Central memory CD4-positive, alpha-beta T cell (primary cell): ENCODE measurements around the gene SLC40A1.

Experiments
- DNase-seq: peaks from one replicate; pipeline ENCODE4 v3.0.0; 2022

Gene SLC40A1

DNA sequence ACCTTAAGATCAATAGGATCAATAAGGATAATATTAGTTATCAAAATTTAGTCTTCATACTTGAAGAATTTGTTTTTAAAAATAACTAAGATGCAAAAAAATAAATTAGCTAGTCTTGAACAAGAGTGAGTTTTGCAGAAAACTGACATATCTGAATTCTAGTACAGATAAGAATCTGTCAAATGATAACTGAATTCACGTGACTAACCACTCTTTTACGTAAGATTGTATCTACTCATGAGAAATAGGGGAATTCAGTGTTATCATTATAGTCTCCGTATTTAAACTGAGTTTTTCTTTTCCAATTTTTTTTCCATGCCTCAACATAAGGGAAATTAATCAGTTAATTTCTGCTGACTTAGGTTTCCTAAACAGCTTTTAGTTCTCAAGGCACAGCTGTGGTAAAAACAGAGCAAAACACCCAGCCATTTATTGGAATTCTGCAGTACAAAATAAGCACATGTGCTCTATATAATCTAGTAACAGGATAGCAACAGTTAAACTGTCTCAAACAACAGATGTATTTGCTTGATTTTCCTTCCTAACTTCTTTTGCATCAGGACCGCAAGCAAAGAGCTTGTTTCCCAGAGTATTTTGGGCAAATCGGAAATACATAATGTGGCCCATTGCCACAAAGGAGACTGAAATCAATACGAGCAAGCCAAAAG lies 19.1 kb downstream of the SLC40A1 start:
- DNase-seq, result no peak

DNA sequence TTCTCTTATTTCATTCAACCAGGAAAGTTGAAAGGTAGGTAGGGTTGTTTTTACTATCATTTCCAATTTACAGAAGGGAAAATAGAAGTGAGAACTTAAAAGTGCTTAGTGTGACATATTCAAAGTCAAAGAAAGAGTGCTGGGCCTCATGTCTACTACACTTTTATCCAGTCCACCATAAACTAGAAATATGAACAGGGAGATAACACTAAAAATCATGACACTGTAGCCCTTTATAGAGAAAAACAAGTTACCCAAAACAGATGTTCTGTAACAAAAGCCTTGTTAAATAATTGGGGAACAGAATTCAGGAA lies 20.4 kb downstream of the SLC40A1 start:
- DNase-seq, result no peak

DNA sequence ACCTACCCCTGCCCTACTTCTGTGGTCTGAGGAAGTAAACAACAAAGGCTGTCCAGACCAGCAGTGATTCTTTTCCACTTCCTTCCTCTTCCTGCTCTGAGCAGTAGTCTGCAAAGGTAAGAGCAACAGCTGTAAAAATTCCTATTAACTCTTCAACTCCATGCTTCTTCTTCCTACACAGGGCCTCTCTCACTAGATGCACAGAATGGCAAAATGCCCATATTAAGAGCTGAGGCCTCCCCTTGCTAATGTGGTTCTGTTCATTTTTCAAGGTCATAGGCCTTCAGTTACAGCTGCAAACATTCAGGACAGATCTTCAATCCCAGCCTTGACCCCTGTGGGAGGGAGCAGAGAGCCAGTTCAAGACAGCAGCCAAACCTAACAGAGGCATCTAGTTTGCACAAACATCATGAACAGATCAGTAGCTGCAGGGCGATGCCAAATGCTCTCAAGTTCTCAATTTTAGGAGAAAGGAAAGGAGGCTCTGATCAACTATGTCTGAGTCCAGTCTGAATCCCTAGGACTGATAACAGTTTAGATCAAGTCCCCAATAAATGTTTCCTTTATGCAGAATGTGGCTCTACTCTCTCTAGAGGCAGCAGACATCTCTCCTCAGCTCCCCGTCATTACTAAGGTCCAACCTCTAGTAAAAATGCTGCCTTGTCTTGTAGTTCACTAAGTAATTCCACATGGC lies 20.9 kb downstream of the SLC40A1 start:
- DNase-seq, result no peak

DNA sequence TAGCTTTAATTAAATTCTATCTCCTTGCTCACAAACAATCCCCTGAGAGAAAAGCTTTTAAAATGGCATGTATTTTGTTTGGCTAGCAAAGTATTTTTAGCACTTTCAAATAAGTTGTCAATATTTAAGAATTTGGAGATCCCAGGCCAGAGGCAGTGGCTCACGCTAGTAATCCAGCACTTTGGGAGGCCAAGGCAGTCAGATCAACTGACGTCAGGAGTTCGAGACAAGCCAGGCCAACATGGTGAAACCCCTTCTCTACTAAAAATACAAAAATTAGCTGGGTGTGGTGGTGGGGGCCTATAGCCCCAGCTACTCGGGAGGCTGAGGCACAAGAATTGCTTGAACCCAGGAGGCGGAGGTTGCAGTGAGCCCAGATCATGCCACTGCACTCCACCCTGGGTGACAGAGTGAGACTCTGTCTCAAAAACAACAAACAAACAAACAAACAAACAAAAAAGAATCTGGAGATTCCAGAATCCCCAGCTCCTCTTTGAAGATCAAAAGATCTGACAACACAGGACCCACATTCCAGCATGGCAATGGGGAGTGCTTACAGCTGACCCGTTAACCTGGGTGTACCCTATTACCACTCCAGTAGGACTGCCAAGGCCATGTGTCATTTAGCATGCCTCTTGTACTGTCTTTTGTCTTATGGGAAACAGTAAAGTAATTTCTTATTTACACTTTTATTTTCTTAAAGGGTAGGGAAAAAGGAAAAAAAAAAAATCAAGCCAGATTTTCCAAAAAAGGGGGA lies 21.9 kb downstream of the SLC40A1 start:
- no peak for DNase-seq

DNA sequence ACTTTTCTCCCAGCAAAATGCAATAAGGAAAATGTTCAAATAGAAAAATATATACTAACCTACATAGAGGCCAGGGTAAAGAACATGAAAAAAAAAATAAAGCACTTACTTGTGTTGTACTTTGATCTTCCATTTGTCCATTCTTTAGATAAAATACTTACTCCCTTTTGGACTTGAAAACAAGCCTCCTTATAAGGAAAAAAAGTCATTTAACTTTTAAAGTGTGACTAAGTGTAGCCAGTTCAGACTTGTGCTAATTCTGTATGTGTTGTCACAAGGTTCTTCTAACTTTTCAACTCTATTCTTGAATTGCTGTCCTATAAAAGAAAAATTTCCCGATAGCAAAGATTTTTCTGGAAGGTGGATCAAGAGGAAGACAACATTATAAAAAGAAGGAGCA lies 23.2 kb downstream of the SLC40A1 start:
- DNase-seq, result no peak

DNA sequence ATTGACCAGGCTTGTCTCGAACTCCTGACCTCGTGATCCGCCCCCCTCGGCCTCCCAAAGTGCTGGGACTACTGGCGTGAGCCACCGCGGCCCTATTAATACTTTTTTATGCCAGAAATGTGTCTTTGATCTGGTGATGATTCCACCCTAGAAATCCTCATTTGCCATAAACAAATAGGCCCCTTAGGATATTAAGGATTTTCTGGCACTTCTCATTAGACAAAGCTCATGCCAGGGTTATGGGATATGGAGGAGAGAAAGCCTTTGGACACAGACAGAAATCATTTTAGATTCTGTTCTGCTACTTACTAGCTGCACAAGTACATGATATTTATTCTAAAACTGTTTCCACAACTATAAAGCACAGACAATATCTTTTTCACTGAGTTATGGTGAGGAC lies 24.1 kb downstream of the SLC40A1 start:
- no peak for DNase-seq

DNA sequence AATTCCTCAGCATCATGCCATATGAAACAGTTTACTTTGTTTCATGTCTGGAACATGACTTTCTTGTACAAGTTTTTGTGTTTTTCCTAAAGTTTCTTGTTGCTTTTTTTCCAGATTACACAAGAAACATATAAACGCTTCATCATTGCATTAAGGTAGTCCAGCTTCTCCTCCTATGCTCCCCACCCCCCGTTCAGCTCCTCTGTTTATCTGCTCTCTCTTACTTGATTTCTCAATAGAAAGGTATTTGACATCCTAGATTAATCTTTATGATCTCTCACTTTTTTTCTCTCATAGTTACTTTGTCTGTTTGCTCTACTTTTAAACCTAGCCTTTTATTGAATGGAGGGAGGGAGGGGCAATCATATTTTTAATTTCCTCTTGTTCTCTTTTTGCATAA lies 25.4 kb downstream of the SLC40A1 start:
- no peak for DNase-seq

DNA sequence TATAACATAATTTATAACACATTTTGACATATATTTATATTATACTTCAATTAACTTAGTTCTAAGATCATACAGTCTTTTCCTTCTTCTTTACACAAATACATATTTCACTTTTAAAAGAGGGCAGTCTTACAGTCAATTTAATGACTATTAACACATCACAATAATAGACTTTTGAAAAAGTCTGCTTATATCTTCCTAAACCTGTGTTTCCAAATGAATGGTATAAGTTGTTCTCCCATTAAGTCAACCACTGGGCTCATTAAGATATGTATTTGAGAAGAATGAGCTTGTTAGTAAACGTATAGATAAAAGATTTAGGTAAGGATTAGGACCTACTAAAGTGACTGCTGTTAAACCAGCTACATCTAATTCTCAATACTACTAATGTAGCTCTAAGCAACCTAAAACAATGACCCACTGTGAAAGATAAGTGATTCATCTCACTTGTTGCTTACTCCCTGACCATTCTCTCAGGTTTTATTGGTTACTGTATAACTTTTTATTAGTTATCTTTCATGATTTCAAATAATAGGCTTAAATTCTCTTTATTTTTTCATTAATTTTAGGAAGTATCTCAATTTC lies 27.0 kb downstream of the SLC40A1 start:
- DNase-seq, result no peak

DNA sequence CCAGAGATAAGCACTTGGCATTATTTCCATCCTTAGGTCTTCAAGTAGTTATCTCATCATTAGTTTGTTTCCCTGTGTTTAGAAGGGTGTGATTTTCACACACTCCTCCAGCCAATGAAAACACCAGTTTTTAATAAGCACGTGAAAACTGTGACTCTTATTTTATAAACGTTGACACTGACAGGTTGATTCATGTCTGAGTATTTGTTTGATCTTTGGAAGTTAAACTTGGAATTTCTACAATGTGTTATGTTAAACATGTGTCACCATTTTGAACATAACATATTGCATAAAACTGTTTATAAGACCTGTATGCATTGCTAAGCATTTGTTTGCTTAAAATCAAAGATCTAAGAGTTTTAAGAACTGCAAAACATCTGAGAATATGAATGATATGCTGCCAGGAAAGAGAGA lies 27.6 kb downstream of the SLC40A1 start:
- DNase-seq, result no peak

DNA sequence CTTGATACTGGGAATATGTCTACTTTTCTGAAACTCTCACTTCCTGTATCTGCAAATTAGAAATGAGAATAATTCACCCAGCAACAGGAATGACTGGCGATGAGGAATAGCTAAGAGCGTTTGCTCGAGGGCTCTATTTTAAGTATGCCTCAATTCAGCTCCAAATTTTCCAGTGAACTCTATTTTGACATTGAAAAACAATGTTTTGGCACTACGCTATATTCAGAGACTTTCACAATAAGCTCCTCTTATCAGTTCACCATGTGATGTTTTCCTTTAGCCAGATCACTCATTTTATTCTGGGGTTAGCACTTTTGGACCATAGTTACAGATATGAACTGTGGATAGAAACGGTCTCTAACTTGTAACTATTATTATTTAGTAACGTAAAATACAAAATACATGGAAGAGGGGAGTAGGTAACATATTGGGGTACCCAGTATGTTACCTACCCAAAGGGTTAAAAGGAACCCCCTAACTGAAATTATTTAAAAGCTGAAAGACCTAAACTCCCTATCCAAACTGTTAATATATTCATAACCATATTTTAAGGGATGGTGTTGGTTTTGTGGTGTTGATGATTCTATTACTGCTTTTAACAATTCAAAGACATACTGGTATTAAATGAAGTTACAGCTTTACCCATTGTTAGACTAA lies 28.1 kb downstream of the SLC40A1 start:
- no peak for DNase-seq

DNA sequence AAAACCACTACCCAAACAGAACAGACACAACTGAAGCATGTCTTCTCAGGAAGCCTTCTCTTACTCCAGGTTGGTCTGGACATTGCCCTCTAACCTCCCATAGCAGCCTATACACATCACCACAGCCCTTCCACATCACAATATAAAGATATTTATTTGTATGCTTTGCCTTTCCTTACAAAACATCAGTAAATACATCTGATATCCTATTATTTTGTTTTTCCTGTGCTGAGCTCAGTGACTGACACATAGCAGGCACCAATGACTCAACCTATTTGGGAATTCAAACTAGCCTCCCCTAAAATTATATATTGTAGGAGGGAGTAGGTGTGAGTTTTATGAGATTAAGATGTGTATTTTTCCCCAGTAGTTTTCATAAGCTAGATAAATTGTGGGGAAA lies 28.8 kb downstream of the SLC40A1 start:
- no peak for DNase-seq

DNA sequence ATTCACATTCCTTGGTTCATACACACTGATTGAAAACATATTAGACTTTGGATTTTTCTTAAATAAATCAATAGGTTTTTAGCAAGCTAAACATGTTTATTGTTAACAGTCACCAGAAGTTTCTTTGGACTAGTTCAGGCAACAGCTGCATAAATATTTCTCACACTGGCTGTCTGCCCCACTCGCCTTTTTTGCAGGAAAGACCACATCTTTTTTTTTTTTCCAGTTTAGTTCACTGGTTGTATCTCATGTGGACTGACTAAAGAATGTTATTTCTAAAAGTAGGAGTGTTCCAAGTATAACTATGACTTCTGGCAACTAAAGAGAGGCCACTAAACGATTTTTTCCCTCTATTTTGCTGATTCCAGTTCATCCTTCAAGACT lies 31.1 kb downstream of the SLC40A1 start:
- DNase-seq, result no peak

DNA sequence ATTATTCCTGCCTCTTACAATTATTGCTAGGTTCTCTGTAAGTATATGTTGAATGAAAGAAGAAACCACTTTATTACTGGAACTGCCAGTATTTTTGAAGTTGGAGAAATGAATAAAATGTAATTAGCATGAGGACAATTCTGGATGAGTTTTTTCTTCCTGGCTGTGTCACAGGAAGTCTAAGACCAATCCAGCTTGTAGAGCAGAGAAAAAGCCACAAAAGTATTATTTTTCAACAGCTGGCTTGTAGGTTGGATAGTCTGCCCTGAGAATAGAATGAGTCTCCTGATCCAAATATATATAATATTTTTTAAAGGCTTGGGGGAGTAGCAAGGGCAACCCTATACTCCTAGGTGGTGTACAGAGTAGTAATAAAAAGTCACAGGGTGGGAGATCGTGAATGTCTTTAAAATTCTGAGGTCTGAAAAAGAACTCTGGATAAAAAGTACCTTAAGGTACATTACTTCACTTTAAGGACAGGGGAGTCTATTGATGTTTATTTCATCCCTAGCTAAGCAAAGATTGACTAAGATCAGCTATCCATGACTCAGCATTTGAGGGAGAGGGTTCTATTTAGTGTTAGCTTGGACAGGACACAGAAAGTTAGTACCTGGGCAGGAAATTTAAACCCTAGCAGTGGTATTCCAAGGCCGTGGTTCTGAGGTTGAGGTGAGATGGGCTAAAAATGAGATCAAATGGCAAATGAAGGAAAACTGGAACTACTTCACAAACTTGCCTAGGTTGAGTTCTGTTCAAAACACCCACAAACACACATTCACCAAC lies 31.7 kb downstream of the SLC40A1 start:
- no peak for DNase-seq

DNA sequence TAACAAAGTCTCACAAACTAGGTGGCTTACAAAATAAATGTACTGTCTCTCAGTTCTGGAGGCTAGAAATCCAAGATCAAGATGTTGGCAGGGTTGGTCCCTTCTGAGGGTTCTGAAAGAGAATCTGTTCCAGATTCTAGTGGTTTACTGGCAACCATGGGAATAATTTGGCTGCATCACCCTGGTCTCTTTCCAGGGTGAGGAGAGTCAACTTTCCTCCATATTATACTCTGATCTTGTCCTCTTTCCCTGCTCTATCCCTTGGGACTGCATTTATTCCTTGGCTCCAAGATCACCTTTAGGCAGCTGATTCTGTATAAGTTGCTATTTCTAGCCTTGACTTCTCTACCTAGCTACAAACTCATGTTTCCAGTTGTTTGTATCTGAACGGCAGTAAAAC lies 35.2 kb downstream of the SLC40A1 start:
- DNase-seq, result no peak

DNA sequence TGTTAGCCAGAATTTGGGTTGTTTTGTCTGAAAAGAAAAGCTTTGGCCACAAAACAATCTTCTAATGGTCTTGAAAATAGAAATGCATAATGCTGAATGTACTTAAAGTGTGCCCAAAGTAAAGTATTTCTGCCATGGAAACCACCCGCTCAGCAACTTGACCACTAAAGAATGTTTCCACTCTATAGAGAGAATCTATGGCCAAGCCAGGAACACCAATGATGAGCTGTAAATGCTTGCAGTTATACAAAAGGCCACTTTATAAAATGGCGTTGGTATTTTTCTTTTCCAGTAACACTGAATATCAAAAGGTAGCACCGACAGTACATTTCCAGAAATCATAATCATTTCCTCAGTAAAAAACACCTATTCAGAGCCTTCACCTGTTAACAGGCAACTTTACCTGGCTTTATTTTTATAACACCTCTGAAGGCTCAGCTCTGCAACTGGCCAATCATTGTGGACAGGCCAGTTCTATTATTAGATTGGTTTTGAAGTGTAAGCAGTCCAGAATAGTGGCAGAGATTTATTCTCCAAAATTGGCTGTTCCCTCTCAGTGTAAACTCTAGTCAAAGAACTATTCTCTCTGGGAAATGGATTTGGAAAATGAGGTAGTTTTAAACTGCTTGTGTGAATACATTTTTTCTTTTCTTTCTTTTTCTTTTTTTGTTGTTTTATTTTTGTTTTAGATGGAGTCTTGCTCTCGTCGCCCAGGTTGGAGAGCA lies 36.1 kb downstream of the SLC40A1 start:
- no peak for DNase-seq

DNA sequence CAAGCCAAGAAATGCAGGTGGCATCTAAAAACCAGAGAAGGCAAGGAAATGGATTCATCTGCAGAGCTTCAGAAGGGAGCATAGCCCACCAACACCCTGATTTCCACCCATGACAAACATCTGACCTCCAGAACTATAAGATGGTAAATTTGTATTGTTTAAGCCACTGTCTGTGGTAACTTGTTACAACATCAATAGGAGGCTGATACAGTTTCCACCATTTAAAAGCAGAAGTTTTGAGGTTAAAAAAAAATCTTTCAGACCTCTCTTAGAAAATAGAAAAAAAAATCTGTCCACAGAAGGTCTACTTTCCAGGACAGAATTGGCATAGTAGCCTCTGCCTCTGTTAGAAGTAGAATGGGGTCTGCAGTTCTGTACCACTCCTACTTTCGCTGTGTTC lies 37.2 kb downstream of the SLC40A1 start:
- no peak for DNase-seq

DNA sequence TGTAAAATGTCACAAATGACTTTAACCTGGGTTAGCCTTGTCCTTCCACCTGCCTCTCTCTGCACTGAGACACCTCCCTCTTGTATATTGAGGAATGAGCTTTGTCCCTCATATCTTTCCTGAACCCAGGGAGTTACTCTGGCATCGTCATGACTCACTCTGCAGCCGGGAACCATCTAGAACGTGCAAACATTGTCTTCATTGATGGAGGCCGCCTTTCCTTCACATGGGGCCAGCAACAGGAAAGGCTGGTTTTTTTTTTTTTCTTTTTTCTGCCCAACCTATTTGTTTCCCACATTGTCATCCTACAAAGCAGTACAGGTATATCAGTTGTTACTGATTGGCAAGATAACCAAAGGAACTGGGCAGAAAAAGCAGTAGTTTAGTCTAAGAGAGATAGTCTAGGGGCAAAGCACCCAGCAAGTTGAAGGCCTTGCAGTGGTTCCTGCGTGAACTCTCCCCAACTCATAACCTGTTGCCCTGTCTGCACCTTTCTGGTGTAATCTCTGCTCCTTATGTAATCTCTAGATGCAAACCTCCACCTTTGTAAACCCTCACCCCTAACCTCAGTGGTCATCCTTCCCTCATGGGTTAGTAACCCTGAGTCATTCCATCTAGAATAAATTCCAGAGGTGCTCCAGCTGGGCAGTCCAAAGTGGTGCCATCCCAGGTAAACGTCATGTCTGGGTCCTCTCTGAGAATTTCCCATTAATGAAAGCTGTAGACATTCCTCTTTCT lies 38.3 kb downstream of the SLC40A1 start:
- no peak for DNase-seq

DNA sequence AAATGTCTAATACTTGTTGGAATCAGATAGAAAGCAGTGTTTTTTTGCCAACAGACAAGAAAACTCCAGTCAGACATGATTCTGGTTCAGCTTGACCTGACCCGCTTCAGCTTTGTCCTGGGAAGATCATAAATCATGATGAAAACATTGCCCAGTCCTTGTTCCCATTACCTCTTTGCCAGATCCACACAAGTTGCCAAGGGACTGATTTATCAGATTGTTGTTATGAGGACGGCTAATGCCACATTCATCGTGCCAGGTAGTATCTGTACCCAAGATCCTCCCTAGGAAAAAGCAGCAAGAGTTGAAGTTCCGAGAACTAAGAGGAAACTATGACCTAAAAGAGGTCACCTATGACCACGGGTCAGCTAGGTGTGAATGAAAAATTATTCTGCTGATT lies 39.0 kb downstream of the SLC40A1 start:
- DNase-seq, result no peak

DNA sequence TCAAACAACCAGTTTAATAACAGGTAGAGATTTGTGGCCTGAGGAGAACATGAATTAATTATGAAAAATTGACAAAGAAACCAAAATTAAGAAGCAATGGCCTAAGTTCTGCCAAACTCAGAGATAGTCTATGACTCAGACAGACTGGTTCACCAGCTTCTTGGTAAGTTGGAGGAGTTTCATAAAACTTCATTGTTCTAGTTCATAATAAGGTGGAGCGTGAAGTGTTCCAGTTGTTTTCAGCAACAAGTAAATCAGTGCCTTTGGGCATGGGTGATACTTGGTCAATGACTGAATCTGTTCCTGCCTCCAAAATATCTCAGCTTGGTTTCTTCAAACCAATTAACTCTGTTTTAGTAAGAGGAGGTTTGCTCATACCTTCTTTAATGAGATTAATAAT lies 40.0 kb downstream of the SLC40A1 start:
- DNase-seq, result no peak

DNA sequence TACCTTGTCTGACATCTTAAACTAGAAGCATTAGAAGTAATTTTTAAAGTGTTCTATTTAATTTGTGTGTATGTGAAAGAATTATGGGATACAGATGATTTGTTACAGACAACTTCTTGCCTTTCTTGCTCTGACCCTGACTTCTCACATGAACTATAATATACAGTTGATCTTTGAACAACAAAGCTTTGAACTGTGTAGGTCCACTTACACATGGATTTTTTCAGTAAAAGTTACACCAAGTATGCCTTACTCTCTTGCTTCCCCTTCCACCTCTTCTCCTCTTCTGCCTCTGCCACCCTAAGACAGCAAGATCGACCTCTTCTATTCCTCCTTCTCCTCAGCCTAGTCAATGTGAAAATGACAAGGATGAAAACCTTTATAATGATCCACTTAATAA lies 42.2 kb downstream of the SLC40A1 start:
- DNase-seq, result no peak

DNA sequence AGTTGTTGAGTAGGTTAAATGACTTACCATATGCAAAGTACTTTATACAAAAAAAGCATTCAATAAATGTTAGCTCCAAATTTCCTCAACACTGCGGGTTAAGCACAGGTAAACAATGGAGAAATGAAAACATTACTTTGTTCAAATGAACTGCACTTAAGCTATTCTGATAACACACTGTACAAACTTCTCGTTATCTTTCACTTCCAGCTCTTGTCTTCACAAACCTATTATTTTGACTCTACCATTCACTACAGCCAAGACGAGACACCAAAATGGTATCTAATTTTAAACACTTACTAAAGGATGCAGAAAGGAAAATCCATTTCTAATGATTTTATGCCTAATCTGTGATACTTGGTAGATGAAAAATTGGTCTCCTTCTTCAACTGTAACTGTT lies 43.8 kb downstream of the SLC40A1 start:
- DNase-seq, result no peak
